DMS153 treated with DMSO at 0.1 percent for 48 hours (cell line): ENCODE results near the gene TNFRSF1A.
"Not testable (repeated sequence)": the region's sequence is repeated elsewhere in the genome, so short reads cannot be mapped to it uniquely, and the experiment has no call there.

ENCODE experiments used
- DNase-seq: peaks from one replicate; lab custom pipeline; 2025; ENCODE audit not compliant: unreplicated experiment; lab: John Stamatoyannopoulos, UW

TNFRSF1A gene

DNA sequence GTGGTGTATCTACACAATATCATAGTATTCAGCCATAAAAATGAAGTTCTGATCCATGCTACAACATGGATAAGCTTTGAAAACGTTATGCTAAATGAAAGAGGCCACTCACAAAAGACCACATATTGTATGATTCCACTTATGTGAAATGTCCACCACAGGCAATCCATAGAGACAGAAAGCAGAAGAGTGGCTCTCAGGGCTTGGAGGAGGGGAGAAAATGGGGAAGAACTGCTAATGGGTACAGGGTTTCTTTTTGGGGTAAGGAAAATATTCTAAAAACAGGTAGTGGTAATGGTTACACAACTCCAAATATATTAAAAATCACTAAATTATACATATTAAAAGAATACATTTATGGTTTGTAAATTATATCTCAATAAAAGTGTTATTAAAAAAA, 17.0 kb upstream of the TNFRSF1A start:
- no peak for DNase-seq

DNA sequence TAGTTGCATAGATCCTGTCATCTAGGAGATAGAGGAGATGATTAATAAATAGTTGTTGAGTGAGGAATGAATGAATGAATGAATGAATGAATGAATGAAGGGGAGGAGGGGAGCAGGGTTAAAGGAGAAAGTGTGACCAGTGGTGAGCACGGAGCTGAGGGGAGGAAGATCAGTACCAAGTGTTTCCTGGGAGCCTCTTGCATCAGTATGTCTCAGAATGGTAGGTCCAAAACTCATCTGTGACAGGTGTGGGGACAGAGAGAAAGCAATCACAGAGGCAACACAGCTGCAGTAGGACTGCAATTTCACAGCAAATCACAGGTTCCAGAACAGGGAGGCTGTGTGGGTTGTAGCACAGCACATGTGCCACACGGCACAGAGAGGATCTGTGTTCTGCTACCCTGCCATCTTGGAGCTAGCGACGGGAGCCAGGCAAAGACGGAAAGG, 14.5 kb upstream of the TNFRSF1A start:
- no peak for DNase-seq

- DNase-seq = no peak
Observed at GRCh38 chr12:6355491-6356373, 13.9 kb upstream of the TNFRSF1A start.

- no peak for DNase-seq
Observed at GRCh38 chr12:6354495-6355393, 12.9 kb upstream of the TNFRSF1A start.

DNA sequence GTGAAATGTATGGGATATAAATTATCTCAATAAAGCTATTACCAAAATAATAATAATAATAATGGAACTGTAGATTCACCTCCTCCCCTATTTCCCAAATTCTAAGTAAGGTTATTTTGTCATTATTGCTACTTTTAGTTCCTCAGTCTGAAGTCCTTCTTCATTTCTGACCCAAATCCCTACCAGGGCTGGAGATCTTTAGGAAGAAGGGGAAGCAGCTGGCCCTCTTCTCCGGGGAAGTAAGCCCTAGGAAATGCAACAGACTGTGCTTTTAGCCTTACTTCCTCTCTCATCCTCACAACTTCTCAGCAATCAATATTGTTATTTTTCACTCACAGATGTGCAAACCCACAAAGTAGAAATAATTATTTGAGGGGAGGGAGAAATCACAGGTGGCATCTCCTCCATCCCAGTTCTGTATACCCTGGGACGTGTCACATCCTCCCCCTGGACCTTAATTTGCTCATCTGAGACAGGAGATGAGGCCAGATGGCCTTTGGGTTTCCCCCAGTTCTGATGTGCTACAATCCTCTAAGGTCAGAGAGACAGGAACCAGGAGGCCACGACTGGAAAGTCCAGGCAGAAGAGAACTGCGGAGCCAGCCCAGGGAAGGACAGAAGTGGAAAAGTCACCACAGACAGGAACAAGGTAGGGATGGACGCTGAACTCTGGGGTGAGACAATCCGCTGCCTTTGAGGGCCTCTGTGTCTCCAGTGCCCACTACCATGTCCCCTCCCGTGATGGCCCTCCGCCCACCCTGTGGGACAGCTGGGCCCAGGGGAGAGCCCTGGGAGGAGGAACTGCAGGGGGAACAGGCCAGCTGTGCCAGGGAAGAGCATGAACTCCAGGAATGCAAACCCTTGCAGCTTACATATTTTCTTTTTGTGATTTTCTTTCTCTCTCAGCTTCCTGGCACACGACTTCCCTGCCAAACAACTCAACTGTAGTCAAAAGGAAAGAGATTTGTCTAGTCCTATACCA, 10.6 kb upstream of the TNFRSF1A start:
- DNase-seq = no peak

GRCh38 chr12:6351622-6352021, 9.7 kb upstream of the TNFRSF1A start:
- no peak for DNase-seq

DNA sequence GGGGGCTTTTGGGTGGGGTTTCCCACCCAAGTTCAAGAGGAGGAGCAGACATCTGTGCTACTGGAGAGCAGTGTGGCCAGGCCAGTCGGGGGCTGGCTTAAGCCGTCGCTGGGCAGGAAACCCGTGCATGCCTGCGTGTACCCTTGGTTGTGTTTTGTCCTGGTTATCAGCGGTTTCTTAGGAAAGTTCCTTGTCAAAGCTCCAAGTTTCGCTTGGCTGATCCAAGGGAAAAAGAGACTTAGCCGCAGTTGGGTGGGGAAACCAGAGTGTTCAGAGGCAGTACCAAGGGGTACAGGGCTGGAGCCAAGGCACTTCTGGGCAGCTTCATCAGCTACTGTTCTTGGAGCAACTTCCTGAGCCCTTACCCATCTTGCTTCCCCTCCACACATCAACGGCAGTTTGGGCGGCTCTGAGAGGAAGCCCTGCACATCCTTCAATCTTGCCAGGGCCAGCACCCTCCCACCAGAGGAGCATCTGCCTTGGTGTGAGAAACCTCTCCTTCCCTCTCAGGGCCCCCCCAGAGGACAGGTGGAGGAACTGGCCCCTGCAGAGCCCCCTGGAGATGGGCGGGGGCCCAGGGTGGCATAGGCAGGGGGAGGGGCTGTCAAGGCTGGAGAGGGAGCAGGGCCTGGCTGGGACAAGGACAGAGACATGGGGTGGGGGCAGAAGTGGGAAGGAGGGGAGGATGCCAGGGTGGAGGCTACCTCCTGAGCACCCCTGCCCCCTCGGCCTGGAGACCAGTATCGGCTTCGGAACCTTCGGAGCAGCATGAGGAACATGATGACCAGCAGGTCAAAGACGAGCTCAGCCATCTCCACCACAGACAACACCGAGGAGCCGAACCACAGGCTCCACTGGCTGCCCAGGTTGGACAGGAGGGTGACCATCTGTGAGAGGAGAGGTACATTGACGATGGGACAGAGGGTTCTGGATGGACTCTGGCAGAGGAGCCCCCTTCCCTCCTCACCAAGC, 5.8 kb upstream of the TNFRSF1A start:
- DNase-seq = no peak

DNA sequence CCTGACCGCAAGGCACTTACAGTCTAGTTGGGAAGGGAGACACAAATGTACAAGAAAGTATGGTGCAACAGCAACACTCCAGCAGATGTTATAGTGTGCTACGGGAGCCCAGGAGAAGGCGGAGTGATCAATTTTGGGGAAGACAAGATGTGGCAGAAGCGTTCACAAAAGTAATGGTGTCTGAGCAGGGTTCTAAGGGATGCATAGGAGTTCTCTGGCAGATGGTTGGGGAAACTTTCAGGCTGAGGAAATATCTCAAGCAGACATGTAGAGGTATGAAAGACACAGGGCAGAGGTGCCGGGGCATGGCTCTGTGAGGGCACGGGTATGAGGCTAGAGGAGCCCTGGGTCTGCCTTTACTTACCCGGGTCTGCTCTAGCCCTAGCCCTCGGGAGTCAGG, 5.1 kb upstream of the TNFRSF1A start:
- DNase-seq = no peak

DNA sequence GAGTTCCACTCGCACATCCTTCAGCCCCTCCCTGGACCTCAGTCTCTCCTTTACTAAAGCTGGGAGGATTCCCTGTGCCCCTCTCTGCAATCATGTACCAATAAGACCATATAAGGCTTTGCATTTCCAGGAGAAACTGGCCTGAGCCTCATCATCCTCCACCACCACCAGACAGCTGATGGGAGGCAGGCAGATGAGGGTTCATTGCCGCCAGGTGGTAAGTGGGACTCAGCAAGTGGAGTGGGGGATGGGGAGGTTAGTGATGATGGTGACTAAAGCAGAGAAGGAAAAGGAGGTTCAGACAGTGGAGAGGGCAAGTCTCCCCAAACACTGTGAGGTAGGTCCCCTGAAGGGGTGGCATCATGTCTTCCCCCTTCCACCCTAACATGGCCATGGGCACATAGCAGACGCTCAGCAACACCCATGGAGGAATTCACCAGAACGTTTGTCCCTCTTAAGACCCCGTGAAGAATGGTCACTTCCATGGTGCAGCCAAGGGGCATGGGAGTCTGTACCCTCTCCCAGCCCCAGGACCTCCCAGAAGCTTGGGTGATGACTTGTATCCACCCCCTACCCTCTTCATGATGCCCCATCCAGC, 4.5 kb upstream of the TNFRSF1A start:
- DNase-seq = no peak

- DNase-seq = no peak
Observed at GRCh38 chr12:6345319-6346091, 3.6 kb upstream of the TNFRSF1A start.

DNA sequence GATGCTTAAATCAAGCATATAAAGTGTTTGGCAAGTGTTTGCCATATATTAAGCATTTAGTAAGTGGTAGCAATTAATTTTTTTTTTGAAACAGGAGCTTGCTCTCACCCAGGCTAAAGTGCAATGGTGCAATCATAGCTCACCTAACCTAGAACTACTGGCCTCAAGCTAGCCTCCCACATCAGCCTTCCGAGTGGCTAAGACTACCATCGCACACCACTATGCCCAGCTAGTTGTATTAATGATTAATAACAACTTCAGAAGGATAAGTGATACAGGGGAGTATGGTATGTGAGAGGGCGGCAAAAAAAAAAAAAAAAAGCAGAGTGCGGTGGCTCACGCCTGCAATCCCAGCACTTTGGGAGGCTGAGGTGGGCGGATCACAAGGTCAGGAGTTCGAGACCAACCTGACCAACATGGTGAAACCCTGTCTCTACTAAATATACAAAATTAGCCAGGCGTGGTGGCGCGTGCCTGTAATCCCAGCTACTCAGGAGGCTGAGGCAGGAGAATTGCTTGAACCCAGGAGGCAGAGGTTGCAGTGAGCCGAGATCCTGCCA, 2.3 kb upstream of the TNFRSF1A start:
- DNase-seq = not testable (repeated sequence)

GRCh38 chr12:6343518-6343917, 1.6 kb upstream of the TNFRSF1A start:
- DNase-seq = no peak

- no peak for DNase-seq
Observed at GRCh38 chr12:6342140-6342889, 439 bp upstream of the TNFRSF1A start.

GRCh38 chr12:6340745-6341416, 995 bp downstream of the TNFRSF1A start:
- DNase-seq = no peak

- no peak for DNase-seq
Observed at GRCh38 chr12:6340032-6340638, 1.7 kb downstream of the TNFRSF1A start.

GRCh38 chr12:6338955-6339354, 2.9 kb downstream of the TNFRSF1A start:
- no peak for DNase-seq
